ENCODE measurements around the gene TSNAX.

- TF ChIP-seq CTCF (IDR thresholded peaks at IDR 0.05) (no peak), TAF1 (IDR thresholded peaks at IDR 0.05; ENCODE audit: borderline replicate concordance, low read depth, low read length) (no peak), JUND (IDR thresholded peaks at IDR 0.05) (no peak), EZH2phosphoT487 (IDR thresholded peaks at IDR 0.05; ENCODE audit: borderline replicate concordance, low read depth) (no peak), CHD2 (IDR thresholded peaks at IDR 0.05; ENCODE audit: low read length, partially characterized antibody) (no peak), POLR2AphosphoS5 (IDR thresholded peaks at IDR 0.05; ENCODE audit: low read depth, low read length) (no peak), RAD21 (IDR thresholded peaks at IDR 0.05; ENCODE audit: low read length) (no peak), EP300 (IDR thresholded peaks at IDR 0.05; ENCODE audit: borderline replicate concordance in 1 of 2, low read depth in 1 of 2, low read length in 1 of 2) (no peak)
Measured at GRCh38 chr1:231596337-231596791, 67.9 kb downstream of the TSNAX start.
